Stimulated activated effector memory CD8-positive, alpha-beta T cell treated with anti-CD3 and anti-CD28 coated beads, Interleukin-12 subunit alpha, Interleukin-12 subunit beta, amount 100 ng/mL, for 72 hours (primary cell): ENCODE measurements around the gene MAD1L1.

Experiments
- ATAC-seq: fragments of 150-1000 bp; cut with Tn5 transposase; 2 replicates; pipeline ENCODE4 v1.10.0; 2021
- DNase-seq, 2 donors: peaks; one replicate each; pipeline ENCODE4 v3.0.0; 2021 to 2022; ENCODE audit warnings: low spot score in 2 of 2
- H3K27ac Mint-ChIP-seq: one replicate; pipeline ENCODE4 v1.8.0; 2022; ENCODE audit warnings: mild to moderate bottlenecking, mixed read lengths
- H3K36me3 Mint-ChIP-seq: one replicate; pipeline ENCODE4 v1.8.0; 2022; ENCODE audit warnings: mild to moderate bottlenecking, mixed read lengths
- H3K4me1 Mint-ChIP-seq: one replicate; pipeline ENCODE4 v1.8.0; 2022; ENCODE audit warnings: mixed read lengths
- H3K4me3 Mint-ChIP-seq: one replicate; pipeline ENCODE4 v1.8.0; 2022; ENCODE audit warnings: mild to moderate bottlenecking, mixed read lengths
- H3K9me3 Mint-ChIP-seq: one replicate; pipeline ENCODE4 v1.8.0; 2022; ENCODE audit warnings: mixed read lengths

MAD1L1 gene

DNA sequence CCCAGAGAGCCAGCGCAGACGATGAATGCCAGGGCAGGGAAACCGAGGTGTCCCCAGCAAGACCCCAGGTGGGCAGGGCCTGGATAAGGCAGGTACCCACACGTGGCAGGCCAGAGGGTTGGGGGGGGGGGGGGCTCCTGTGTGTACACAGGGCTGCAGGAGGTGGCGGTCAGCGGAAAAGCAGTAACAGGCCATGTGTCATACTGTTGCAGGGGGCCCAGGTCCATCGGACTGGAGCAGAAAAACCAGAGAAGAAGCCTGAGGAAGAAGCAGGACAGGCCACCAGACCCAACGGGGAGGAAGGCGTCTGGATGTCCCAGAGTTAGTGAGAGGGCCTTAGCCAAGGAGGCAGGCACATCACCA is 116.3 kb downstream of the MAD1L1 start:
- DNase-seq = no peak
- Mint-ChIP-seq H3K9me3 (no peaks in the 10 kb centered on the region), H3K4me1 (peaks cover 68% of the 10 kb centered on the region), H3K4me3 (no peak overlapping the region), H3K36me3 (peaks cover 5% of the 10 kb centered on the region), H3K27ac (no peak overlapping the region)
- ATAC-seq = no peak

- Mint-ChIP-seq H3K27ac (no peak overlapping the region), H3K9me3 (no peaks in the 10 kb centered on the region), H3K4me1 (peaks cover 73% of the 10 kb centered on the region), H3K4me3 (no peak overlapping the region), H3K36me3 (peaks cover 9% of the 10 kb centered on the region)
- DNase-seq (no peak), ATAC-seq (no peak)
These were observed 116.8 kb downstream of the MAD1L1 start for GRCh38 chr7:2115760-2116447.

DNA sequence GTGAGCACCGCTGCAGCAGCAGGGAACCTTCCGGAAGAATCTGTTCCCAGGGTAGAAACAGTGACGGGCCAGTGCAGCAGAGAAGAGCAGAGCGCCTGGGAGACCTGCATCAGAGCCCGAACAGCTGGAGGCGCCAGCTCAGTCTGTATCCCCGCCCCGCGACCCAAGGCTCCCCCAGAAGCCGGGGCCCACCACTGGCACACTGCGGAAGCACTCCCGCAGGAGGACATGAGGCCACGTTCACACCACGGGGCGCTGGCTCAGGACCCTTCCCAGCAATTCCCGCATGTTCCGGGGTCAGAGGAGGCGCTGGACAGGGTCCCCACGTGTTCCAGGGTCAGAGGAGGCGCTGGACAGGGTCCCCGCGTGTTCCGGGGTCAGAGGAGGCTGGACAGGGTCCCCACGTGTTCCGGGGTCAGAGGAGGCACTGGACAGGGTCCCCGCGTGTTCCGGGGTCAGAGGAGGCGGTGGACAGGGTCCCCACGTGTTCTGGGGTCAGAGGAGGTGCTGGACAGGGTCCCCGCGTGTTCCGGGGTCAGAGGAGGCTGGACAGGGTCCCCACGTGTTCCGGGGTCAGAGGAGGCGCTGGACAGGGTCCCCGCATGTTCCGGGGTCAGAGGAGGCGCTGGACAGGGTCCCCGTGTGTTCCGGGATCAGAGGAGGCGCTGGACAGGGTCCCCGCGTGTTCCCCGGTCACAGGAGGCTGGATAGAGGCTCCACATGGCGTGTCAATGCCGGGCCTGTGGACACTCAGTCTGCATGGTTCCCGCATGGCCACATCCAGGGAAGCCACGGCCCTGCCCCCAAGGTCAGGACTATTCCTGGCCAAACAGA is 117.6 kb downstream of the MAD1L1 start:
- peaks cover 13% of the 10 kb centered on the region for H3K36me3 Mint-ChIP-seq
- DNase-seq = no peak
- no peaks in the 10 kb centered on the region for H3K9me3 Mint-ChIP-seq
- H3K27ac Mint-ChIP-seq = no peak overlapping the region
- H3K4me1 Mint-ChIP-seq = peaks cover 73% of the 10 kb centered on the region
- H3K4me3 Mint-ChIP-seq = no peak overlapping the region
- ATAC-seq = no peak

GRCh38 chr7:2114052-2114451 is 118.7 kb downstream of the MAD1L1 start:
- H3K4me1 Mint-ChIP-seq = peaks cover 68% of the 10 kb centered on the region
- no peaks in the 10 kb centered on the region for H3K9me3 Mint-ChIP-seq
- H3K36me3 Mint-ChIP-seq = peaks cover 13% of the 10 kb centered on the region
- H3K27ac Mint-ChIP-seq = no peak overlapping the region
- H3K4me3 Mint-ChIP-seq = no peak overlapping the region
- DNase-seq = no peak
- ATAC-seq = no peak

DNA sequence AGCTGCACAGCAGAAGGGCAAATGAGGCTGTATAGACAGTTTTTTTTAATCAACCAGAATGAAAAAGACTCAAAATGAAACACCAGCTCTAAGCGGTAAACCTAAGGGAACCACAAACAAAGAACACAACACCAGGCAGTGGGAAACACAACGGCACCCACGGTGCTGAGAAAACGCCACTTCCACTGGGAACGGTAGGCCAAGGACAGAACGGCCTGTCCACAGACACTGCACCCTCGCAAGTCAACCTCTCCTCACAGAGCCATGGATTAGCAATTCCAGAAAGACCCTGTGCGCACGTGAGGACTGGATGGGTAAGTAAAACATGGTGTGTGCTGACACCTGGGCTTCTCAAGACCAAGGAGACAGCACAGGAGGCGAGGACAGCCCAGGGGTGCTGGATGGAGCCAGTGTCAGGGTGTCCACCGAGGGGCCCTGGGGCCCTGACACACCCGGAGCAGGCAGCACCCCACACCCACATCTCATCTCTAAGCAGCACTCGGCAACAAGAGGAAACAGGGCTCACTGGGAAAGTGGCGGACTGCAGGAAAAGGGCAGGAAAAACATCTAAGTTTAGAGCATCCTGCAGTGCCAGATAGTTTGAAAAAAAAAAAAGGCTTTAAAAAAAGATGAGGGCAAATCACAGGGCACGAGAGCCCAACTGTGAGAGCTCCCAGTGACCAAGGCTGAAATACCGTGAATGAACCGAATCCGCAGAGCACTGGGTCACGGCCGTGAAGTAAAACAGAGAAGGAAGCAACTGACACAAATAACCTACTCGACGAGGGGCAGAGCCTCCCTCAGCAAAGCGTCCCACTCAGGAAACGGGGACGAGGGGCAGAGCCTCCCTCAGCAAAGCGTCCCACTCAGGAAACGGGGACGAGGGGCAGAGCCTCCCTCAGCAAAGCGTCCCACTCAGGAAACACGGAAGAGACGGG is 120.2 kb downstream of the MAD1L1 start:
- ATAC-seq (peak; percentile 72), DNase-seq (peak in 1 of 2 donors; percentile 64)
- peaks cover 13% of the 10 kb centered on the region for H3K36me3 Mint-ChIP-seq
- H3K4me1 Mint-ChIP-seq = peaks cover 59% of the 10 kb centered on the region
- no peaks in the 10 kb centered on the region for H3K9me3 Mint-ChIP-seq
- H3K27ac Mint-ChIP-seq = no peak overlapping the region
- H3K4me3 Mint-ChIP-seq = peak overlapping the region; percentile 66

DNA sequence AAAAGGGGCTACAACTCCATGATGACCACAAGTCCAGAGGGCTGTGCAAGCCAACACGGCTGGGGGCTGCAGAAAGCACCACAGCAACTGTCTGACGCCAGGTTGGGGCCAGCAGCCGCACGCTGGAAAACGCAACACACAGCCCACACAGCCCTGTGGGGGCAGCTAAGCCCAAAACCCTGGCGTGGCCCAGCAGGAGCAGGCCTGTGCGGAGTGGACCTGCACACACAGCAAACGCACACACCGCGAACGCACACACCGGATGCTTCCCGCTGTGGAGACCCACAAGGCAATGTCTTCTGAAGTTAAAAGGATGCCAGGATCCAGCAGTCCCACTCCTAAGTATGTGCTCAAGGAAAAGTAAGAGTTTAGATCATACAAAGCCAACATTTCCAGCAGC is 121.2 kb downstream of the MAD1L1 start:
- Mint-ChIP-seq H3K27ac (no peak overlapping the region), H3K4me3 (peak overlapping the region; percentile 66), H3K4me1 (peaks cover 57% of the 10 kb centered on the region), H3K9me3 (no peaks in the 10 kb centered on the region), H3K36me3 (peaks cover 13% of the 10 kb centered on the region)
- DNase-seq (no peak), ATAC-seq (no peak)

DNA sequence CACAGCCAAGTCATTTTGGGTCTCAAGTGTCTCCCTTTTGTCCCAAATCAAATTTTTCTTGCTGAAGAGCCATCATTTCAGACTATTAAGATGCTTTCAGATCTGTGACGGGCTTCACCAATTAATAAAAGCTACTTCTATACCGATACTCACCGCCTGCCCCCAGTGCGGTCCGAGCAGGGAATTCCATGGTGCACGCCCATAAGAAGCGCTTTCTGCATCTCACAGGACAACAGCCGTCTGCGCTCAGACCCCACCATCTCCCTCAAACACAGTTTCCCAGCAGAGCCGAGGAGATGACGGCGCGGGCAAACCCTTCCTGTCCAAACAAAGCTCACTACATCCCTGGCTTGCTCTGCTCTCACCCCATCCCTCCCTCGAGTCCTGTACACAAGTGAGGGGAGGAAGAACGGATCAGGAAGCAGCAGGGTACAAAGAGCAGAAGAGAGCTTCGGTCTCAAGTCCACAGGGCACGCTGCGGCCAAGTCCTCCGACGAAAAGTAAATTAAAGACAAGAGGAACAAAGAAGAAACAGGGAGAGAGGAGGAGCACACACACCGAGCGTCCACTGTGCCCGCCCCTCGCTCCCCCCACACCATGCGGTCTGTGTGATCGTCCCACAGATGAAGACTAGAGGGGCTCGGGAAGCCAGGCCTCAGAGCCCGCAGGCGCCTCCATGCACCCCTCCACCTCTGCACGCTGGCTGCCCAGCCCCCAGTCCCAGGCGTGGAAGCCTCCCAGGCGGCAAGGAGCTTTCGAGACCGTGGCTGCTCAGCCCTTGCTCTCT is 121.9 kb downstream of the MAD1L1 start:
- Mint-ChIP-seq H3K9me3 (no peaks in the 10 kb centered on the region), H3K4me1 (peaks cover 55% of the 10 kb centered on the region), H3K4me3 (peak overlapping the region; percentile 66), H3K36me3 (peaks cover 13% of the 10 kb centered on the region), H3K27ac (peak overlapping the region; percentile 54)
- no peak for DNase-seq
- no peak for ATAC-seq

GRCh38 chr7:2109936-2110609 is 122.7 kb downstream of the MAD1L1 start:
- peak overlapping the region; percentile 66 for H3K4me3 Mint-ChIP-seq

GRCh38 chr7:2109251-2109872 is 123.4 kb downstream of the MAD1L1 start:
- Mint-ChIP-seq H3K4me1 (peaks cover 57% of the 10 kb centered on the region), H3K4me3 (no peak overlapping the region), H3K36me3 (peaks cover 13% of the 10 kb centered on the region), H3K9me3 (no peaks in the 10 kb centered on the region), H3K27ac (no peak overlapping the region)
- ATAC-seq (no peak), DNase-seq (no peak)

More at GRCh38 chr7:2109936-2110609, 122.7 kb downstream of the MAD1L1 start:
- Mint-ChIP-seq H3K27ac (peak overlapping the region; percentile 54), H3K36me3 (peaks cover 13% of the 10 kb centered on the region), H3K9me3 (no peaks in the 10 kb centered on the region), H3K4me1 (peaks cover 54% of the 10 kb centered on the region)
- ATAC-seq (peak; percentile 96), DNase-seq (peak; percentile 30 to 67)

DNA sequence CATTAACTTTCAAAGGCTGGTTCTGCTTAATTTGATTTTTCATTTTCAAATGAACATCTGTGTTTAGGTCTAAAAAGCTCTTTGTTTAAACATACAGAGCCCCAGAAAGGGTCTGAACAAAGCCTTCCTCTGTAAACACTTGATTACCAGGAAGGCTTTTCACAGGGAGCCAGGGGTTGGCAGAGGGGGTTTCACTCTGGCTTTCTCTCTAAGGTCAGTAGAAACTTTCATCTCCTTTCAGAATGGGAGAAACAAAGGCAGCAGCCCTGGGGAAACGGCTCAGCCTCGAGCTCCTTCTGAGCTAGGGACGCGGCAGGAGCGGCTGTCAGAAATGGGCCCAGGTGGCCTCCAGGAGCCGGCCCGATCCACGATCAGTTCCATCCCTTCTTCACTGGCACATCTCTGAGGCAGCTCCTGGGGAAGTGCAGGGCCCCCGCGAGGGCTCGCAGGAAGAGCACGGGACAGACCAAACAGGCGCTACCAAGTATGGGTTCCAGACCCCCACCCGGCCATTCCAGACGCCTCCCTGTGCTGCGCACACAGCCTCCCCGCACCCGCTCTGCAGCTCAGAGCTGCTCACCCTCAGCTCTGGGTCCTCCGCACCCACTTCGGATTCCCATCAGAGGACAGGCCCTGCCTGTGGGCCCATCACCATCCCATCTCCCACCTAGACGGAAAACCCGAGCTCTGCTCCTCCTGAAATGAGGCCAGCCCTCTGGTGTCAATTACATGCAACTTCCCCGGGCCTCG is 124.1 kb downstream of the MAD1L1 start:
- Mint-ChIP-seq H3K4me3 (no peak overlapping the region), H3K9me3 (no peaks in the 10 kb centered on the region), H3K4me1 (peaks cover 59% of the 10 kb centered on the region), H3K27ac (no peak overlapping the region), H3K36me3 (peaks cover 13% of the 10 kb centered on the region)
- ATAC-seq (no peak), DNase-seq (no peak)

DNA sequence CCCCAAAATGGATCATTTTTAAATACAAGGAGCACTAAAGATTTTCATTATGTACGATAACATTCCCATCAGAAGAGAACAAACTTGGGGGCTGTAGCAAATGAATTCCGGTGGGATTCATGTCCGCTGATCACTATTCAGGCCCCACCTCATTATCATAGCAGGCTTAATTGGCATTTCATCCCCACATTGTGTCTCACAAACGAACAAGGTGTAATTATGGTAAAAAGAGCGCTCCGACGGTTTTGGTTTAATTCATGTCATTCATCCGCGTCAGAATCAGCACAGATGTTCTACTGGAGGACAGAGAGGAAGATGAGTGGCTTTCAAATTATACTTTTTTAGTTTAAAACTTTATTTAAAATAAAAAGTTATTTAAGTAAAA is 124.7 kb downstream of the MAD1L1 start:
- H3K27ac Mint-ChIP-seq = no peak overlapping the region
- H3K4me1 Mint-ChIP-seq = peaks cover 57% of the 10 kb centered on the region
- peaks cover 15% of the 10 kb centered on the region for H3K36me3 Mint-ChIP-seq
- ATAC-seq (no peak), DNase-seq (no peak)
- no peak overlapping the region for H3K4me3 Mint-ChIP-seq
- H3K9me3 Mint-ChIP-seq = no peaks in the 10 kb centered on the region

- DNase-seq (no peak), ATAC-seq (no peak)
- no peak overlapping the region for H3K27ac Mint-ChIP-seq
- peaks cover 2% of the 10 kb centered on the region for H3K9me3 Mint-ChIP-seq
- no peak overlapping the region for H3K4me3 Mint-ChIP-seq
- H3K36me3 Mint-ChIP-seq = peaks cover 20% of the 10 kb centered on the region
- H3K4me1 Mint-ChIP-seq = peaks cover 57% of the 10 kb centered on the region
These were observed 125.2 kb downstream of the MAD1L1 start for GRCh38 chr7:2107386-2108070.

DNA sequence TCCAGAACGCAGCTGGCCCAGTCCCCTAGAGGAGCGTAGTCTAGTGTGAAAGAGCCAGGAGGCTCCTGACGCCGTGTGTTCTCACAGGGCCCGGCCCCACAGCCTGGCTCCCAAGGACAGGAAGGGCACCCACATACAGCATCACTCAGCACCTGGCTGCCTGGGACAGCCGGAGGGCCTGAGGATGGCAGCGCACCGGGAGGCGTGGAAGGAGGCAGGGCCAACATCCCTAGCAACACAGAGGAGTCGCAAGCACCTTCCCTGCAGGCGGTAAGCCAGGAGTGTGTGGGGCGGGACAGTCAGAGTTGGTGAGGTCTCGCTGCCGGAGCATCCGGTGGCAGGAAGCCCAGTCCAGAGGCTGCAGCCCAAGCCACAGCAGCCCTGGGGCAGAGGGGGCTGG is 125.8 kb downstream of the MAD1L1 start:
- DNase-seq (no peak), ATAC-seq (no peak)
- peaks cover 57% of the 10 kb centered on the region for H3K4me1 Mint-ChIP-seq

More for the DNA sequence above, 125.8 kb downstream of the MAD1L1 start:
- Mint-ChIP-seq H3K27ac (no peak overlapping the region), H3K36me3 (peaks cover 22% of the 10 kb centered on the region), H3K9me3 (peaks cover 6% of the 10 kb centered on the region), H3K4me3 (no peak overlapping the region)
